DND-41 (cell line): ENCODE data around the gene IGSF9B.

ENCODE experiments used
- CTCF ChIP-seq: IDR thresholded peaks from 2 replicates; pipeline ENCODE4 v1.5.1; 2012; ENCODE audit warnings: borderline replicate concordance, low read length, moderate library complexity, mild to moderate bottlenecking; ENCODE audit not compliant: poor library complexity, severe bottlenecking; ENCODE audit errors: extremely low read depth
- EZH2 ChIP-seq: IDR thresholded peaks from 3 replicates; pipeline ENCODE4 v1.6.1; 2012; ENCODE audit warnings: borderline replicate concordance, low read depth, mild to moderate bottlenecking, moderate library complexity, low read length, inconsistent platforms; ENCODE audit not compliant: severe bottlenecking

DNA sequence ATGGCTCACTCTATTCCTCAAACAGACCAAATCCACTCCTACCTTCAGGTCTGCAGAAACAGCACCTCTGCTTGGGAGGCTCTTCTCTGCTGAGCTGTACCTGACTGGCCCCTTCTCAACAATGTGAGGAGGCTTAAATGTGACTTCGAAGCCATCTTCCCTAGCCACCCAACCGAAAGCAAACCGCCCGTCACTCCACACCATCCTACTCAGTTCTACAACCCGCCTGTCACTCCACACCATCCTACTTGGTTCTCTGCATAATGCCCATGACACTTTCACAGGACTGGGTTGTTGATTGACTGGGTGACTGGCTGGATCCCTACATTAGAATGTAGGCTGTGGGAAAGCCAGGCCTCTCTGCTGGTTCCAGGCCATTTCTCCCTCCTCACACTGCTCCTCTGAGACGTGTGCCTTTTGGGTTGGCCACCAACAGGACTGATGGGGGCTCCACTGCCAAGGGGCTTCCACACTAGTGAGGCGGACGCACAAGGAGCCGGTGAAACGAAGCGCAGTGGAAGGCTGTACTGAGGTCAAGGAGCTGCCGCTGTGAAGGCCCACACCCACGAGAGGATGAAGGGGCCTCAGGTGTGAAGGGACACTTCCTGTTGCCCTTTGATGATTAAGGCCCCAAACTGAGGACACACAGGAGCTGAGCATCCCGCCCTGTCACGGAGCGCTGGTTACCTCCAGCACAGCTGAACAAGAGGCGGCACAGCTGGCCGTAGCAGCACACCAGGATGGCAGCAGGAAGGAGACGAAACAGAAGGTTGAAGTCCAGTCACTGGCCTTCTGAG lies 64.0 kb downstream of the IGSF9B start:
- no peak for TF ChIP-seq CTCF
- no peak for TF ChIP-seq EZH2
